ENCODE data around the gene PPP5C.

Gene PPP5C

DNA sequence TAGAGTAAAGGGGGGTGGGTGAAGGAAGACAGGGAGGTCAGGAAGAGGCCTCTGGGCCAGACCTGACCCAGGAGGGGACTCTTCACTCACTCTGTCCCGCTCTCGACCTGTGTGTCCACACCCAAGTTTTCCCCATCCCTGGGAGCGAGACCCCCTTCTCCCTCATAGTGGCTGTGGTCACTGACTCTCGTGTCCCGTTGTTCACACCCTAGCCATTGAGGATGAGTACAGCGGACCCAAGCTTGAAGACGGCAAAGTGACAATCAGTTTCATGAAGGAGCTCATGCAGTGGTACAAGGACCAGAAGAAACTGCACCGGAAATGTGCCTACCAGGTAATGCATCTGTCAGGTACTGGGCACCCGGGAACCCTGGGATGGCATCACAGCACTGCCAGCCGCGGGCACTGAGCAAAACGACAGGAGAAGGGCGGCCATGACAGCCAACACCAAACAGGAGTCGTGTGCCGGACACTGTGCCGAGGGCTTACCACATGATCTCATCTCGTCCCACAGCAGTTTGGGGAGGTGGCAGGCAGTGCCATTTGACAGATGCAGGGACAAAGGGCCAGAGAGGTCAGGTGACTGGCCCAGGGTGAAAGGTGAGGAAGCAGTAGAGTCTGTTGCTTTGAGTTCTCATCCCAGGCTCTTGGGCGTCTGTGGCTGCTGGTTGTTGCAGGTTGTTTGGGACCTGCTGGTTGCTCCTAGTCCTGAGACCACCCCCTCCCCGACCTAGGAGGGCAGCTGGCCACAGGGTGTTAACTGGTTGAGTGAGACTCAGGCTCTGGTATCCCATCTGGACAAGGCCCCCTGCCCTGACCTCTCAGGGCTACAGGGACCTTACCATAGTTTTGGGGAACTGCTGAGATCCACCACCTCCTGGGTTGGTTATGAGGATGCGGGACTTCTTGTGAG lies 29.6 kb downstream of the PPP5C start:
- TF ChIP-seq, protein P1, sequence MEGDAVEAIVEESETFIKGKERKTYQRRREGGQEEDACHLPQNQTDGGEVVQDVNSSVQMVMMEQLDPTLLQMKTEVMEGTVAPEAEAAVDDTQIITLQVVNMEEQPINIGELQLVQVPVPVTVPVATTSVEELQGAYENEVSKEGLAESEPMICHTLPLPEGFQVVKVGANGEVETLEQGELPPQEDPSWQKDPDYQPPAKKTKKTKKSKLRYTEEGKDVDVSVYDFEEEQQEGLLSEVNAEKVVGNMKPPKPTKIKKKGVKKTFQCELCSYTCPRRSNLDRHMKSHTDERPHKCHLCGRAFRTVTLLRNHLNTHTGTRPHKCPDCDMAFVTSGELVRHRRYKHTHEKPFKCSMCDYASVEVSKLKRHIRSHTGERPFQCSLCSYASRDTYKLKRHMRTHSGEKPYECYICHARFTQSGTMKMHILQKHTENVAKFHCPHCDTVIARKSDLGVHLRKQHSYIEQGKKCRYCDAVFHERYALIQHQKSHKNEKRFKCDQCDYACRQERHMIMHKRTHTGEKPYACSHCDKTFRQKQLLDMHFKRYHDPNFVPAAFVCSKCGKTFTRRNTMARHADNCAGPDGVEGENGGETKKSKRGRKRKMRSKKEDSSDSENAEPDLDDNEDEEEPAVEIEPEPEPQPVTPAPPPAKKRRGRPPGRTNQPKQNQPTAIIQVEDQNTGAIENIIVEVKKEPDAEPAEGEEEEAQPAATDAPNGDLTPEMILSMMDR (IDR thresholded peaks at IDR 0.05; ENCODE audit: borderline replicate concordance, control extremely low read depth, extremely low read depth, insufficient read depth, missing control alignments), result no peak
- DNase-seq (ENCODE audit: low spot score), result no peak
- in situ Hi-C loops (cut with MboI; ENCODE audit: low sequenced_read_pairs, unreplicated experiment), result no loop called here

DNA sequence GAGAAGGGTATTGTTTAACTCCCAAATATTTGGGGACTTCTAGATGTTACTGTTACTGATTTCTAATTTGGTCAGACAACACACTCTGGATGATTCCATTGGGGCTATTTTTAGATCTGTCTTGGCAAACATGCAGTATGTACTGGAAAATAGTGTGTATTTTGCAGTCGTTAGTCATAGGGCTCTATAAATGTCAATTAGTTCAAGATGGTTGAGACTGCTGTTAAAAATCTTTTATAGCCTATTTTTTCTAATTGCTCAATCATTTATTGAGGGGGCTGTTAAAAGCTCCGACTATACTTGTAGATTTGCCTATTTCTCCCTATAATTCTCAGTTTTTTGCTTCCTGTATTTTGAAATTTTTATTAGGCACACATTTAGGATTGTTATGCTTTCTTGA lies 31.4 kb downstream of the PPP5C start:
- no peak for DNase-seq (ENCODE audit: low spot score)
- in situ Hi-C loops (cut with MboI; ENCODE audit: low sequenced_read_pairs, unreplicated experiment), result no loop called here
- TF ChIP-seq, protein P1 (IDR thresholded peaks at IDR 0.05; ENCODE audit: borderline replicate concordance, control extremely low read depth, extremely low read depth, insufficient read depth, missing control alignments), result no peak

DNA sequence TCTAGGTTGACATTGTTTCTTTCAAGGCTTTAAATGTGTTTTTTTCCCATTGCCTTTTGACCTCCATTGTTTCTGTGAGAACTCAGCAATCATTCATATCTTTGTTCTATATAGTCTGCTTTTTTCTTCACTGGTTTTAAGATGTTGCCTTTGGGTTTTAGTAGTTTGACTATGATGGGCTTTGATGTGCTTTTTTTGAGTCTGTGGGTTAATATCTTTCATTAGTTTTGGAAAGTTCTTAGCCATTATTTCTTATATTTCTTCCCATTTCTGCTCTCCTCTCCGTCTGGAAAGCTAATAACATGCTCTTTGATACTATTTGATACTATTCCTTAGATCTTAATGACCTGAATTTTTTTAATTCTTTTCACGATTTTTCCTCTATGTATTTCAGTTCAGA lies 33.8 kb downstream of the PPP5C start:
- TF ChIP-seq, protein P1 (IDR thresholded peaks at IDR 0.05; ENCODE audit: borderline replicate concordance, control extremely low read depth, extremely low read depth, insufficient read depth, missing control alignments), result no peak
- in situ Hi-C loops (cut with MboI; ENCODE audit: low sequenced_read_pairs, unreplicated experiment), result no loop called here
- DNase-seq (ENCODE audit: low spot score), result no peak

DNA sequence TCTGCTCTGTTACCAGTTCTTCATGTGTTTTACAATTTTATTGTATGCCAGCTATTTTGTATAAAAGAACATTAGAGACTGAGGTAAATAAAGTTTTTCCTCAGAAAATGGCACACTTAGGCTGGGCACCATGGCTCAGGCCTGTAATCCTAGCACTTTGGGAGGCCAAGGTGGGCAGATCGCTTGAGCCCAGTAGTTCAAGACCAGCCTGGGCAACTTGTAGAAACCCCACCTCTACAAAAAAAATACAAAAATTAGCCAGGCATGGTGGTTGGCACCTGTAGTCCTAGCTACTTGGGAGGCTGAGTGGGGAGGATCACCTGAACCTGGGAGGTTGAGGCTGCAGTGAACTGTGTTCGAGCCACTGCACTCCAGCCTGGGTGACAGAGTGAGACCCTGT lies 34.5 kb downstream of the PPP5C start:
- DNase-seq (ENCODE audit: low spot score), result no peak
- in situ Hi-C loops (cut with MboI; ENCODE audit: low sequenced_read_pairs, unreplicated experiment), result no loop called here
- TF ChIP-seq, protein P1 (IDR thresholded peaks at IDR 0.05; ENCODE audit: borderline replicate concordance, control extremely low read depth, extremely low read depth, insufficient read depth, missing control alignments), result no peak

DNA sequence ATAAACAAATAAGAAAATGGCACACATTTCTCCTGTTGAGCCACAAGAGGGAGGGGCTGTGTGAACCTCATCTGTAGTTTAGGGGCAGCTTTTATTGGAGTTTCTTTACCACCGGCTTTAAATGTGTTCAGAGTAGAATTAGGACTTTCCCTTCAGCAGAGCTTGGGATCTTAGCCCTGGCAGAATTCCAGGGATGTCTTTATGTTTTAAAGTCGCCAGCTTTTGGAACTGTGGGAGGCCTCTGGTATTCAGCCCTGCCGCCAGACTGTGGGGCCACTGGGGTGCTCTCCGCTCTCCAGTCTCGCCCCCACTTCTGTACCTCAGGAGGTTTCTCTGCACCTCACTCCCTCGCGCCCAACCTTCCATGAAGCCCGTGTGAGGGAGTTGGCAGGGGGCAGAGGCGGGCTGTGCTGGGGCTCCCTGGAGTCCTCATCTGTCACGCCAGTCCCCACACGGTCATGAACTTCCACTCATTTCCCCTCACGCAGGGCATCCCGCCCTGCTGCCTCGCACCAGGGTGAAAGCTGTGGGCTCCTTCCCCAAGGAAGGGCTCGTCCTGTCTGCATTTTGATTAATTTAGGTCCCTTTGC lies 35.0 kb downstream of the PPP5C start:
- no peak for DNase-seq (ENCODE audit: low spot score)
- TF ChIP-seq, protein P1 (IDR thresholded peaks at IDR 0.05; ENCODE audit: borderline replicate concordance, control extremely low read depth, extremely low read depth, insufficient read depth, missing control alignments), result no peak
- in situ Hi-C loops (cut with MboI; ENCODE audit: low sequenced_read_pairs, unreplicated experiment), result no loop called here

DNA sequence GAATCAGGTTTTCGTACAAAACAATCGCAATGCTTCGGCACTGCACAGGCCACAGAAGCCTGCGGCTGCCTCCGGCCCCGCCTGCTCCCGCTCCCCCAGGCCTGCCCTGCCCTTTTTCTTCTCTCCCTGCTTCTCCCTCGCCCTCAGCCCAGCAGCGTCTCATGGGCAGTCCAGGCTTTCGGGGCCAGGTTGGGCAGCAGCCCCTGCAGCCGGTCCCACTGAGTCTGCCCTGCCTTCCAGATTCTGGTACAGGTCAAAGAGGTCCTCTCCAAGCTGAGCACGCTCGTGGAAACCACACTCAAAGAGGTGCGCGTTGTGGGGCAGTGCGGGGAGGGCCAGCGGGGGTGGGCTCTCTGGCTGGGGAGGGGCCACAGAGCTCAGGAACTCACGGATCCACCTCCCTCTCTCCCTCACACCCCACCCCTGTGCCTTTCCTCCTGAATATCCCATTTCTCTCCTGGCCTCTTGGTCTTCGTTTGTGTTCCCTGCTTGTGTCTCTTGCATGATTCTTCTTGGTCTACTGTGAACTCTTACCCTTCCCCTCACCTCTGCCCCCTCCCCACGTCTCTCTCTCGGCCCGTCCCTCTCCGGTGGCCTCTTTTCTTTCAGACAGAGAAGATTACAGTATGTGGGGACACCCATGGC lies 36.4 kb downstream of the PPP5C start:
- DNase-seq (ENCODE audit: low spot score), result no peak
- TF ChIP-seq, protein P1 (IDR thresholded peaks at IDR 0.05; ENCODE audit: borderline replicate concordance, control extremely low read depth, extremely low read depth, insufficient read depth, missing control alignments), result no peak
- in situ Hi-C loops (cut with MboI; ENCODE audit: low sequenced_read_pairs, unreplicated experiment), result no loop called here
